Adrenal gland (tissue), 12 donors: ENCODE data around the gene GRID1. TPM values are rescaled to one million over a fixed set of nuclear protein-coding genes. Genes with fewer than 3 reads are reported as not detected.

ENCODE experiments used
- DNase-seq, 7 donors: peaks; one replicate each; pipeline ENCODE4 v3.0.0-alpha.2; 2019 to 2020
- H3K27ac ChIP-seq, 5 donors: fragments of 200-600 bp; sonication (generic) in 4 of 5; 1 replicate in 3 of 5; 2 replicates in 2 of 5; pipeline versions ENCODE4 v1.5.1 to v1.8.0; 2016 to 2020; ENCODE audit warnings: mild to moderate bottlenecking in 1 of 5
- H3K27me3 ChIP-seq: fragments of 200-600 bp; 2 replicates; pipeline ENCODE4 v1.8.0; 2021
- H3K36me3 ChIP-seq, 2 donors: fragments of 200-600 bp; replicated peaks in 1 of 2; 1 replicate in 1 of 2; 2 replicates in 1 of 2; pipeline versions ENCODE4 v1.5.1 to v1.8.0; 2018 to 2022
- H3K4me1 ChIP-seq, 2 donors: fragments of 200-600 bp; replicated peaks in 1 of 2; 1 replicate in 1 of 2; 2 replicates in 1 of 2; pipeline versions ENCODE4 v1.5.1 to v1.8.0; 2018 to 2021
- H3K4me3 ChIP-seq, 4 donors: fragments of 200-600 bp; sonication (generic) in 3 of 4; one replicate each; pipeline ENCODE4 v1.5.1; 2016 to 2018
- H3K9me3 ChIP-seq, 3 donors: fragments of 200-600 bp; sonication (generic) in 1 of 3; replicated peaks in 1 of 3; 1 replicate in 2 of 3; 2 replicates in 1 of 3; pipeline versions ENCODE4 v1.5.1 to v1.8.0; 2016 to 2021
- CTCF ChIP-seq, 6 experiments: fragments of 450-650 bp in 4 of 6; fragments of 200-600 bp in 2 of 6; sonication (generic) in 1 of 6; IDR thresholded peaks; 1 replicate in 5 of 6; 2 replicates in 1 of 6; pipeline versions ENCODE4 v1.5.1 to v1.8.0; 2016 to 2021; ENCODE audit warnings: antibody characterized with exemption in 6 of 6, mild to moderate bottlenecking in 2 of 6, moderate library complexity in 1 of 6
- POLR2A ChIP-seq, 2 donors: fragments of 450-650 bp; IDR thresholded peaks; one replicate each; pipeline ENCODE4 v1.6.1; 2017; ENCODE audit warnings: antibody characterized with exemption in 2 of 2, mild to moderate bottlenecking in 2 of 2, moderate library complexity in 1 of 2
- WGBS, 4 donors: extraction: QIAGEN DNeasy Blood & Tissue Kit in 2 of 4; methylation state at CpG; one replicate each; pipeline versions ENCODE4 v1.1.5 to v1.1.7; 2013 to 2017; 5-methylcytosine and 5-hydroxymethylcytosine counted together
- intact Hi-C, 2 donors: fragments of 100-400 bp; cut with DNase I; formaldehyde crosslinking; loops; one replicate each; pipeline versions ENCODE4 v1.14.1 to v1.15.0; 2022 to 2023
- polyA plus RNA-seq, 3 donors: library from polyadenylated mRNA; stranded (reverse); fragments of 200-250 nt in 2 of 3; fragments of 350-450 nt in 1 of 3; fragmentation: Illumina TruSeq in 1 of 3; extraction: RNeasy Lipid Tissue Mini Kit (QIAGEN cat#74804) in 1 of 3; gene quantifications; one replicate each; pipeline ENCODE4 v1.2.3, GENCODE V29; 2013 to 2014
- total RNA-seq, 9 donors: library from RNA; depleted of rRNA in 4 of 9; stranded (reverse); fragments of >200 nt in 4 of 9; fragments of 120-200 nt in 1 of 9; fragmentation: NEBNext Ultra II Directional in 1 of 9; extraction: Animal tissue kit (Norgen Biotek cat#: 25700) in 1 of 9; gene quantifications; one replicate each; pipeline versions ENCODE4 v1.1.0 to v1.2.4, GENCODE V29; 2013 to 2023
- donor health status: healthy with polysubstance abuse.
- donor health status: Bipolar disorder and iron deficiency.
- donor health status: DM: yes; HTN: yes; CAD: no.
- donor health status: DM: no; HTN: no; CAD: no.
- donor health status: DM: no; HTN: no; CAD: no.
- donor health status: DM: yes; HTN: yes; CAD: no.

GRID1 gene
- total and polyA plus RNA-seq, 12 donors = 2.2 to 8.0 (median 4.1) TPM

- H3K4me3 ChIP-seq = peak overlapping the region in 2 of 4 donors; percentile 47 to 72
- peaks cover 15 to 19% of the 10 kb centered on the region in 2 donors for H3K4me1 ChIP-seq
- no peaks in the 10 kb centered on the region for H3K27me3 ChIP-seq
- WGBS, 4 donors = 0 to 1% (median 1%) methylated on average over 31 to 76 of the region's 76 CpGs
- intact Hi-C loops = loop anchor here in 1 of 2 donors (5.0 kb wide), 1 partner anchor 186 kb away; no protein-coding TSS in a partner anchor
- H3K36me3 ChIP-seq = no peaks in the 10 kb centered on the region
- peak; percentile 59 to 78 (median 73) for DNase-seq
- no peak for TF ChIP-seq POLR2A (IDR thresholded peaks at IDR 0.05)
- peak in 2 of 6 experiments; percentile 30 to 33 for TF ChIP-seq CTCF (IDR thresholded peaks at IDR 0.05)
- H3K9me3 ChIP-seq = no peaks in the 10 kb centered on the region
- peak overlapping the region in 3 of 5 donors; percentile 72 to 90 (median 90) for H3K27ac ChIP-seq
Observed at GRCh38 chr10:86400705-86401587, 34.4 kb upstream of the GRID1 start.

DNA sequence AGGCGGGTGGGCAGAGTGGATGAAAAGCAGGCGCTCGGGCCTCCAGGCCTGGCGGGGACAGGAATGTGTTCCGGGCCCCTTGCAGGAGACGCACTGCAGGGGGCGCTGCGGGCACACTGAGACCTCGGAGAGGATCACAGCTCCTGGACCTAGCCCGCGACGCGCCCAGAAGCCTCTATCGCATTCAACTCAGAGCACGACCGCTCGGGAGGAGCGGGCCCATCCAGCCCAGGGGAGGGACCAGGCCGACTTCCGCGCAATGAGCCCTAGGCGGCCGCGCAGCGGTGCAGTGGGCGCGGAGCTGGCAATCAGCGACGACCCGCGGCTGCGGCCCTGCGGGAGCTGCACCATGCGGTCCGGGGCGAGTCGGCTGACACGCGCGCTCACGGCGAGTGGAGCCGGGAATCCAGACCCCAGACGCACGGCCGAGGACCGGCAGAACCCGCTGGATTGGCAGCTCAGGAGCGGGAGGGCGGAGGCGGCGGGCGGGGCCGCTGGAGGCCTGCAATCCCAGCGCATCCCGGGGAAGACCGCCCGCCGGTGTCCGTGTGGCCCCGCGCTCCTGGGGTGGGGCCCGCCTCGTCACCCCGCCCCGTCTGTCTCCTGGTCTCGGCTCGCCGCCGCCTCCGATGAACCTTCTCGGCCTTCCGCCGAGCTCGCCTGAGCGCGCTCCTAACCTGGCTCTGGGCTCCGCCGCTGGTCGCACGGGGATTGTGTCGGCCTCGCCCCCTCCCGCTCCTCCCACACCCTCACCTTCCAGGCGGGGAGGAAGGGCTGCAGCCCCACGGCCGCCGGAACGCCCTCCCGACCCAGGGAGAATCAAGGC lies 33.5 kb upstream of the GRID1 start:
- H3K4me1 ChIP-seq = peaks cover 15 to 19% of the 10 kb centered on the region in 2 donors
- TF ChIP-seq CTCF (IDR thresholded peaks at IDR 0.05) = peak; percentile 89 to 98 (median 93)
- TF ChIP-seq POLR2A (IDR thresholded peaks at IDR 0.05) = peak; percentile 44 to 51
- DNase-seq = peak; percentile 95 to 98 (median 97)
- H3K27me3 ChIP-seq = no peaks in the 10 kb centered on the region
- intact Hi-C loops = loop anchor here (2.0 to 5.0 kb wide), 2 partner anchors 185 to 187 kb away; no protein-coding TSS in a partner anchor
- 0 to 1% (median 1%) methylated on average over 10 to 90 of the region's 90 CpGs for WGBS, 4 donors
- no peaks in the 10 kb centered on the region for H3K9me3 ChIP-seq
- no peaks in the 10 kb centered on the region for H3K36me3 ChIP-seq
- peak overlapping the region in 3 of 5 donors; percentile 72 to 90 (median 90) for H3K27ac ChIP-seq
- H3K4me3 ChIP-seq = peak overlapping the region in 2 of 4 donors; percentile 47 to 72

DNA sequence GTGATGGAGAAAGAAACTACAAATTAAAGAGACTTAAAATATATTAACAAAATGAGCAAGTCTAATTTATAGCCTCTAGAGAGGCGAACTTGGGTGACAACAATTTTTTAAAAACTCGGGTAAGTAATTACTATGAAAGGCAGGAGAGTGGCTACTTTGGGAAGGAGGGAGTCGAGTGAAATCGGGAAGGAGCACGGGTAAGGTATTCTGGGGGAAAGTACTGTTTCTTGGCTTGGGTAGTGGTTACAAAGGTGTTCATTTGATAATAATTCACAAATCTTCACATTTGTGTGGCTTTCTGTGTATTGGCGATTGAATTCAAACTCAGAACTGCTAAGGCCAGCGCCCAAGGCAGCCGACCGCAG lies 32.9 kb upstream of the GRID1 start:
- no peaks in the 10 kb centered on the region for H3K27me3 ChIP-seq
- 35 to 37% (median 36%) methylated on average over 9 of the region's 9 CpGs for WGBS, 4 donors
- no peaks in the 10 kb centered on the region for H3K9me3 ChIP-seq
- TF ChIP-seq POLR2A (IDR thresholded peaks at IDR 0.05) (no peak), CTCF (IDR thresholded peaks at IDR 0.05) (no peak)
- peak overlapping the region in 3 of 5 donors; percentile 72 to 90 (median 90) for H3K27ac ChIP-seq
- no peak for DNase-seq
- peak overlapping the region in 1 of 4 donors; percentile 72 for H3K4me3 ChIP-seq
- intact Hi-C loops = loop anchor here in 1 of 2 donors (2.0 kb wide), 1 partner anchor 185 kb away; no protein-coding TSS in a partner anchor
- no peaks in the 10 kb centered on the region for H3K36me3 ChIP-seq
- peaks cover 15 to 19% of the 10 kb centered on the region in 2 donors for H3K4me1 ChIP-seq

- Histone ChIP-seq H3K27me3 (no peaks in the 10 kb centered on the region), H3K36me3 (no peaks in the 10 kb centered on the region), H3K4me1 (peaks cover 15 to 17% of the 10 kb centered on the region in 2 donors), H3K27ac (no peak overlapping the region), H3K9me3 (no peaks in the 10 kb centered on the region), H3K4me3 (no peak overlapping the region)
- peak in 1 of 7 donors; percentile 42 for DNase-seq
- TF ChIP-seq CTCF (IDR thresholded peaks at IDR 0.05) (no peak), POLR2A (IDR thresholded peaks at IDR 0.05) (no peak)
- intact Hi-C loops = no loop called here
- WGBS, 4 donors = 70 to 92% (median 81%) methylated on average over 4 to 7 of the region's 7 CpGs
Observed at GRCh38 chr10:86397120-86397519, 30.5 kb upstream of the GRID1 start.
